HEK293 (cell line): ENCODE results near the gene RNASET2.

Experiments
- CTCF ChIA-PET: fragments of 350-600 bp; formaldehyde crosslinking; extraction: SDS; loops from one replicate; lab custom pipeline; 2021; ENCODE audit warnings: antibody characterized with exemption; lab: Yijun Ruan, JAX
- POLR2A ChIA-PET: fragments of 300-600 bp; formaldehyde crosslinking; extraction: SDS; loops from one replicate; lab custom pipeline; 2020; ENCODE audit warnings: antibody characterized with exemption, inconsistent platforms; lab: Yijun Ruan, JAX
- H3K27ac ChIP-seq: fragments of 200-500 bp; sonication (Bioruptor generic); 2 replicates; pipeline ENCODE4 v1.5.1; 2014; ENCODE audit warnings: low read depth, low read length, control low read depth, inconsistent platforms; ENCODE audit errors: extremely low read depth
- H3K36me3 ChIP-seq, 2 experiments: fragments of 200-500 bp in 1 of 2; sonication (Bioruptor generic) in 1 of 2; 1 replicate in 1 of 2; 2 replicates in 1 of 2; pipeline ENCODE4 v1.5.1; 2014 to 2017; ENCODE audit warnings: inconsistent platforms in 2 of 2, low read length in 2 of 2; ENCODE audit not compliant: control insufficient read depth in 2 of 2, insufficient read depth in 1 of 2
- H3K4me1 ChIP-seq: fragments of 200-500 bp; sonication (Bioruptor generic); 2 replicates; pipeline ENCODE4 v1.5.1; 2014; ENCODE audit warnings: mild to moderate bottlenecking, low read length, inconsistent platforms; ENCODE audit not compliant: control insufficient read depth, insufficient read depth
- H3K4me3 ChIP-seq: 2 replicates; pipeline ENCODE4 v1.5.1; 2011; ENCODE audit warnings: low read depth, mild to moderate bottlenecking, control low read depth, low read length, moderate library complexity
- H3K9me3 ChIP-seq: fragments of 200-500 bp; sonication (Bioruptor generic); 2 replicates; pipeline ENCODE4 v1.5.1; 2014; ENCODE audit warnings: low read depth, low read length, inconsistent platforms; ENCODE audit not compliant: control insufficient read depth, insufficient read depth
- KLF1 ChIP-seq: fragments of 450-650 bp; formaldehyde crosslinking; IDR thresholded peaks from 2 replicates; pipeline ENCODE4 v1.5.1; 2016; ENCODE audit warnings: missing biosample characterization, missing genetic modification characterization
- SALL2 ChIP-seq: fragments of 450-650 bp; formaldehyde crosslinking; IDR thresholded peaks from 2 replicates; pipeline ENCODE4 v1.5.0; 2017; ENCODE audit warnings: missing biosample characterization, mild to moderate bottlenecking, missing genetic modification characterization, borderline replicate concordance
- YY1 ChIP-seq: fragments of 450-650 bp; formaldehyde crosslinking; IDR thresholded peaks from 2 replicates; pipeline ENCODE4 v1.5.1; 2018; ENCODE audit warnings: missing biosample characterization, missing genetic modification characterization
- ZNF157 ChIP-seq: fragments of 450-650 bp; formaldehyde crosslinking; IDR thresholded peaks from 2 replicates; pipeline ENCODE4 v1.5.1; 2016; ENCODE audit warnings: missing biosample characterization, missing genetic modification characterization
- ZNF174 ChIP-seq: fragments of 450-650 bp; formaldehyde crosslinking; IDR thresholded peaks from 2 replicates; pipeline ENCODE4 v1.5.0; 2017; ENCODE audit warnings: missing biosample characterization, mild to moderate bottlenecking, missing genetic modification characterization
- ZNF426 ChIP-seq: fragments of 450-650 bp; formaldehyde crosslinking; IDR thresholded peaks from 2 replicates; pipeline ENCODE4 v1.5.1; 2017; ENCODE audit warnings: missing biosample characterization, missing genetic modification characterization, mild to moderate bottlenecking, inconsistent platforms, moderate library complexity
- ZNF555 ChIP-seq: fragments of 450-650 bp; formaldehyde crosslinking; conservative IDR thresholded peaks from 2 replicates; pipeline ENCODE4 v1.5.1; 2017; ENCODE audit warnings: missing biosample characterization, mild to moderate bottlenecking, missing genetic modification characterization, inconsistent platforms
- ZNF560 ChIP-seq: fragments of 450-650 bp; formaldehyde crosslinking; IDR thresholded peaks from 2 replicates; pipeline ENCODE4 v1.5.1; 2017; ENCODE audit warnings: missing biosample characterization, missing genetic modification characterization, borderline replicate concordance
- ZNF843 ChIP-seq: fragments of 450-650 bp; formaldehyde crosslinking; IDR thresholded peaks from 2 replicates; pipeline ENCODE4 v1.5.1; 2016; ENCODE audit warnings: missing biosample characterization, missing genetic modification characterization
- ZXDB ChIP-seq: fragments of 450-650 bp; formaldehyde crosslinking; IDR thresholded peaks from 2 replicates; pipeline ENCODE4 v1.5.1; 2016; ENCODE audit warnings: missing biosample characterization, missing genetic modification characterization
- TF ChIP-seq, protein P1 (sequence below): fragments of 450-650 bp; formaldehyde crosslinking; IDR thresholded peaks from 2 replicates; pipeline ENCODE4 v1.5.1; 2016; ENCODE audit warnings: missing biosample characterization, missing genetic modification characterization, borderline replicate concordance
- TF ChIP-seq, protein P2 (sequence below): fragments of 450-650 bp; formaldehyde crosslinking; IDR thresholded peaks from 2 replicates; pipeline ENCODE4 v1.5.1; 2016; ENCODE audit warnings: missing biosample characterization, missing genetic modification characterization, low read depth
- TF ChIP-seq, protein P3 (sequence below): fragments of 450-650 bp; formaldehyde crosslinking; IDR thresholded peaks from 2 replicates; pipeline ENCODE4 v1.5.1; 2017; ENCODE audit warnings: missing biosample characterization, missing genetic modification characterization
- TF ChIP-seq, protein P4 (sequence below): sonication (generic); formaldehyde crosslinking; IDR thresholded peaks from 2 replicates; pipeline ENCODE4 v1.8.1; 2022; ENCODE audit warnings: mild to moderate bottlenecking, moderate library complexity, missing genetic modification reagents

The RNASET2 gene

DNA sequence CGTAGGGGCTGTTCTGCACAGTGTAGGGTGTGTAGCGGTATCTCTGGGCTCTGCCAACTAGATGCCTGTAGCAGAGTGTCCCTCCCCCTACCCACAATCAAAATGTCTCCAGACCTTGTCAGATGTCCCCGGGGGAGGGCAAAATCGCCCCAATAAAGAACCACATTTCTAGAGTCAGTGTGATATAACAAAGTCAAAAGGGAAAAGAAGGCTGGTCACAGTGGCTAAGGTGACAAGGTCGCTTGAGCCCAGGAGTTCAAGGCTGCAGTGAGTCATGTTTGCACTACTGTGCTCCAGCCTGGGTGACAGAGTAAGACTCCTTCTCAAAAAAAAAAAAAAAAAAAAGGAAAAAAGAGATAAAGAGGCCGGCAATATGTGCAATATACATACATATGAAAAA is 31.1 kb upstream of the RNASET2 start (continued):
- TF ChIP-seq, protein P1, sequence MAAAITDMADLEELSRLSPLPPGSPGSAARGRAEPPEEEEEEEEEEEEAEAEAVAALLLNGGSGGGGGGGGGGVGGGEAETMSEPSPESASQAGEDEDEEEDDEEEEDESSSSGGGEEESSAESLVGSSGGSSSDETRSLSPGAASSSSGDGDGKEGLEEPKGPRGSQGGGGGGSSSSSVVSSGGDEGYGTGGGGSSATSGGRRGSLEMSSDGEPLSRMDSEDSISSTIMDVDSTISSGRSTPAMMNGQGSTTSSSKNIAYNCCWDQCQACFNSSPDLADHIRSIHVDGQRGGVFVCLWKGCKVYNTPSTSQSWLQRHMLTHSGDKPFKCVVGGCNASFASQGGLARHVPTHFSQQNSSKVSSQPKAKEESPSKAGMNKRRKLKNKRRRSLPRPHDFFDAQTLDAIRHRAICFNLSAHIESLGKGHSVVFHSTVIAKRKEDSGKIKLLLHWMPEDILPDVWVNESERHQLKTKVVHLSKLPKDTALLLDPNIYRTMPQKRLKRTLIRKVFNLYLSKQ, result no peak
- no peak for TF ChIP-seq ZNF174 (tag by site-specific recombination)
- TF ChIP-seq, all 188 proteins: peak for 0

DNA sequence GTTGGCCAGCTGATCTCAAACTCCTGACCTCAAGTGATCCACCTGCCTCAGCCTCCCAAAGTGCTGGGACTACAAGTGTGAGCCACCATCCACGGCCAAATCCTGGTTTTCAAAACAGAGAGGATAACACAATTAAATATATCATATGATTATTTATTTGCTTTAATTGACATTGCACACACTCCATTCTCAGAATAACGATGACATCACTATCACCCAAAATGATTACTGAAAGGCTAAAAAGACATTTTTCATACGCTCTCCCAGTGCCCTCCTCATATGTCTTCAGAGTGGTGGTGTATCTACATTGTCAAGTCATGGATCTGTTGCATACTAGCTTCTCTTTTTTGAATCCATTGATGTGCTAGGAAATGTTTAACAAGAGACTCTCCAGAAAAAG is 24.4 kb upstream of the RNASET2 start:
- no peak overlapping the region for H3K27ac ChIP-seq
- H3K36me3 ChIP-seq, result peaks cover 4 to 35% of the 10 kb centered on the region in 2 experiments; a peak in 2 of 3 replicates
- TF ChIP-seq, protein P2, sequence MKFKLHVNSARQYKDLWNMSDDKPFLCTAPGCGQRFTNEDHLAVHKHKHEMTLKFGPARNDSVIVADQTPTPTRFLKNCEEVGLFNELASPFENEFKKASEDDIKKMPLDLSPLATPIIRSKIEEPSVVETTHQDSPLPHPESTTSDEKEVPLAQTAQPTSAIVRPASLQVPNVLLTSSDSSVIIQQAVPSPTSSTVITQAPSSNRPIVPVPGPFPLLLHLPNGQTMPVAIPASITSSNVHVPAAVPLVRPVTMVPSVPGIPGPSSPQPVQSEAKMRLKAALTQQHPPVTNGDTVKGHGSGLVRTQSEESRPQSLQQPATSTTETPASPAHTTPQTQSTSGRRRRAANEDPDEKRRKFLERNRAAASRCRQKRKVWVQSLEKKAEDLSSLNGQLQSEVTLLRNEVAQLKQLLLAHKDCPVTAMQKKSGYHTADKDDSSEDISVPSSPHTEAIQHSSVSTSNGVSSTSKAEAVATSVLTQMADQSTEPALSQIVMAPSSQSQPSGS (tag by site-specific recombination), result peak; percentile 67
- TF ChIP-seq ZNF555 (tag by site-specific recombination), result no peak
- no peaks in the 10 kb centered on the region for H3K4me1 ChIP-seq
- POLR2A ChIA-PET, result no interaction called here
- no peak overlapping the region for H3K4me3 ChIP-seq
- H3K9me3 ChIP-seq, result no peaks in the 10 kb centered on the region
- CTCF ChIA-PET, result interaction anchor here (3.0 kb wide), 1 partner anchor 9 kb away, joined by 15 read pairs; no protein-coding TSS in a partner anchor

DNA sequence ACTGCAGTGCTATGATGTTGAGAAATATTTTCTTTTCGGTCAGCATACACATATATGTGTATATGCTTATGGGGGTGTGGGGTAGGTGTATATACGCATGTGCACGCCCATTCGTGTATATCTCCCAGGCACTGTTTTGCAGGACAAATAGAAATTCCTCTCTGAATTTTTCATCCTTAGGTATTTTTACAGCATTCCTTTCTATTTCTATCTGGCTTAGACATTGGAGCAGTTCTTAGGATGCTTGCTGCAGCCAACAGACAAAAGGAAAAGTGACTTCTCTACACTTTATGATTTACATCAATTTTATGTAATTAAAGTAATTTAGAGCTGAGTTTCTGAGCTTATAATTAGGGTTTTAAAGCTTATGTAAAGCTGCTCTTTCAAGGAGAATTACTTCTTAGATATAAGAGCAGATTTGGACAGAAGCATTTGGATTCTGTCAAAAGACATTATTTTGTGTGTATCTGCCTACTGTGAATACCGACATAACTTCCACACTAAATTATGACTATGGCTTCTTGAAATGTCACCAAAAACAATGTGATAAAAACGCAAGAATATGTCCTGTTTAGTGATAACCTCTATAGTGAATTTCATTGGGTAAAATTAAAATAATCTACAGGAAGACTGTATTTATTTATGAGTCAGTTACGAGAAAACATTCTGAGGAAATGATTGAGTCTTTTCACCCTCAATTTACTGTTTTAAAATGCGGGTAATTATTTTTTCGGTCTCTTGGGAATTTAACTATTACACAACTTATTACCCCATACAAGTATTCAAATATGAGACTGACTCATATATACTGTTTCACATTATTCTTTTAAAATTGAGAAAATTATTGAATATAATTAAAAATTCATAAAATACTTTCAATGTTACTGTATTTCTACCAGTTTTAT is 21.5 kb upstream of the RNASET2 start:
- ChIA-PET POLR2A (no interaction called here), CTCF (interaction anchor here (1.1 to 2.9 kb wide), 3 partner anchors 12 to 164 kb away, joined by 3 to 9 read pairs (median 4); no protein-coding TSS in a partner anchor)
- H3K36me3 ChIP-seq, result peaks cover 4 to 32% of the 10 kb centered on the region in 2 experiments; a peak in 2 of 3 replicates
- H3K4me1 ChIP-seq, result no peaks in the 10 kb centered on the region
- no peak overlapping the region for H3K4me3 ChIP-seq
- H3K9me3 ChIP-seq, result no peaks in the 10 kb centered on the region
- H3K27ac ChIP-seq, result no peak overlapping the region
- TF ChIP-seq ZNF560 (tag by site-specific recombination) (no peak), SALL2 (tag by site-specific recombination) (no peak), YY1 (no peak), ZNF843 (tag by site-specific recombination) (no peak), ZNF157 (tag by site-specific recombination) (no peak), ZXDB (tag by site-specific recombination) (no peak)
- TF ChIP-seq, protein P3, sequence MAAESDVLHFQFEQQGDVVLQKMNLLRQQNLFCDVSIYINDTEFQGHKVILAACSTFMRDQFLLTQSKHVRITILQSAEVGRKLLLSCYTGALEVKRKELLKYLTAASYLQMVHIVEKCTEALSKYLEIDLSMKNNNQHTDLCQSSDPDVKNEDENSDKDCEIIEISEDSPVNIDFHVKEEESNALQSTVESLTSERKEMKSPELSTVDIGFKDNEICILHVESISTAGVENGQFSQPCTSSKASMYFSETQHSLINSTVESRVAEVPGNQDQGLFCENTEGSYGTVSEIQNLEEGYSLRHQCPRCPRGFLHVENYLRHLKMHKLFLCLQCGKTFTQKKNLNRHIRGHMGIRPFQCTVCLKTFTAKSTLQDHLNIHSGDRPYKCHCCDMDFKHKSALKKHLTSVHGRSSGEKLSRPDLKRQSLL (tag by site-specific recombination), result no peak
- TF ChIP-seq, protein P4, sequence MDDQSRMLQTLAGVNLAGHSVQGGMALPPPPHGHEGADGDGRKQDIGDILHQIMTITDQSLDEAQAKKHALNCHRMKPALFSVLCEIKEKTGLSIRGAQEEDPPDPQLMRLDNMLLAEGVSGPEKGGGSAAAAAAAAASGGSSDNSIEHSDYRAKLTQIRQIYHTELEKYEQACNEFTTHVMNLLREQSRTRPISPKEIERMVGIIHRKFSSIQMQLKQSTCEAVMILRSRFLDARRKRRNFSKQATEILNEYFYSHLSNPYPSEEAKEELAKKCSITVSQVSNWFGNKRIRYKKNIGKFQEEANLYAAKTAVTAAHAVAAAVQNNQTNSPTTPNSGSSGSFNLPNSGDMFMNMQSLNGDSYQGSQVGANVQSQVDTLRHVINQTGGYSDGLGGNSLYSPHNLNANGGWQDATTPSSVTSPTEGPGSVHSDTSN (CRISPR knock-in tag), result no peak

DNA sequence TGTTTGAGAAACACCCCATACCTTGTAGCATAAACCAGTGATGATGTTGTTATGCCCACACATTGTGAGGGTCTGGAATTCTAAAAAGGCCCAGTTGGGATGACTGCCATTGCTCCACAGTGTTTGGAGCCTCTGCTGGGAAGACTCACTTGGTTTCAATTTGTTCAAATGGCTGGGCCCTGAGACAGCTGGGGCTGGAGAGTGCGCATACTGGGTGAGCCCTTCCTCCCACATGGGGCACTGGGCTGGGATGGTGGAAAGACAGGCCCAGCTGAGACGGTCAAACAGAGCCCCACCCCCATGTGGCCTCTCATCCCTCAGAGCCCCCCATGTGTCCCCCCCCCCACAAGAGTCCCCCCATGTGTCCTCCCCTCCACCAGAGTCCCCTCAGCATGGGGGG is 20.3 kb upstream of the RNASET2 start:
- H3K9me3 ChIP-seq, result no peaks in the 10 kb centered on the region
- H3K4me1 ChIP-seq, result no peaks in the 10 kb centered on the region
- CTCF ChIA-PET, result interaction anchor here (2.9 kb wide), 1 partner anchor 13 kb away, joined by 9 read pairs; no protein-coding TSS in a partner anchor
- no peak overlapping the region for H3K27ac ChIP-seq
- H3K36me3 ChIP-seq, result peaks cover 4 to 33% of the 10 kb centered on the region in 2 experiments; a peak in 2 of 3 replicates
- POLR2A ChIA-PET, result no interaction called here
- no peak for TF ChIP-seq ZNF426 (tag by site-specific recombination)
- TF ChIP-seq KLF1 (tag by site-specific recombination), result no peak
- TF ChIP-seq ZXDB (tag by site-specific recombination), result no peak
- no peak overlapping the region for H3K4me3 ChIP-seq
